Cardiac septum (tissue), 1 donor: ENCODE data around the gene RERE. TPM values are rescaled to one million over a fixed set of nuclear protein-coding genes. Genes with fewer than 3 reads are reported as not detected.

Experiments used
- DNase-seq: peaks from one replicate; pipeline ENCODE4 v3.0.0-alpha.2; 2020; ENCODE audit warnings: low spot score
- intact Hi-C: fragments of 100-400 bp; cut with DNase I; formaldehyde crosslinking; loops from one replicate; pipeline ENCODE4 v1.14.0; 2022
- total RNA-seq: library from RNA; stranded (reverse); fragmentation: NEBNext Ultra II Directional; extraction: Animal tissue kit (Norgen Biotek cat#: 25700); gene quantifications from one replicate; pipeline ENCODE4 v1.2.1, GENCODE V29; 2021
- donor health status: DM: no; HTN: no; CAD: no.

RERE gene
- total RNA-seq, 1 donor from 2014 or later: 102 TPM

DNA sequence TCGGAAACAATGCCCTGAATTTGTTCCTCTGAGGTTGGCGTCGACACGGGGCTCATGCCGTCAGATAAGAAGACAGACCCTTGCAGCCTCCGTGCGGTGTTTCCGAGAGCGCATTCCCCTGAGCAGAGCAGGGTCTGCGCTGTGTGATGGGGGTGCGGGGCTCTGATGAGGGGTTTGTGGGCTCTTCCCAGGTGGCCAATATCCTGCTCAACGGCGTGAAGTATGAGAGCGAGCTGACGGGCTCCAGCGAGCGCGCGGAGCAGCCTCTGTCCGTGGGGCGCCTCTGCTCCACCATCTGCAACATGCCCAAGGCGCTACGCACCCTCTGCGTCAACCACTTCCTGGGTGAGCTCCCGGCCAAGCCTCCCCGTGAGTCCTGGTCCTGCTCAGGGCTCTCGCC, 482.2 kb downstream of the RERE start:
- intact Hi-C loops: no loop called here
- DNase-seq: no peak

DNA sequence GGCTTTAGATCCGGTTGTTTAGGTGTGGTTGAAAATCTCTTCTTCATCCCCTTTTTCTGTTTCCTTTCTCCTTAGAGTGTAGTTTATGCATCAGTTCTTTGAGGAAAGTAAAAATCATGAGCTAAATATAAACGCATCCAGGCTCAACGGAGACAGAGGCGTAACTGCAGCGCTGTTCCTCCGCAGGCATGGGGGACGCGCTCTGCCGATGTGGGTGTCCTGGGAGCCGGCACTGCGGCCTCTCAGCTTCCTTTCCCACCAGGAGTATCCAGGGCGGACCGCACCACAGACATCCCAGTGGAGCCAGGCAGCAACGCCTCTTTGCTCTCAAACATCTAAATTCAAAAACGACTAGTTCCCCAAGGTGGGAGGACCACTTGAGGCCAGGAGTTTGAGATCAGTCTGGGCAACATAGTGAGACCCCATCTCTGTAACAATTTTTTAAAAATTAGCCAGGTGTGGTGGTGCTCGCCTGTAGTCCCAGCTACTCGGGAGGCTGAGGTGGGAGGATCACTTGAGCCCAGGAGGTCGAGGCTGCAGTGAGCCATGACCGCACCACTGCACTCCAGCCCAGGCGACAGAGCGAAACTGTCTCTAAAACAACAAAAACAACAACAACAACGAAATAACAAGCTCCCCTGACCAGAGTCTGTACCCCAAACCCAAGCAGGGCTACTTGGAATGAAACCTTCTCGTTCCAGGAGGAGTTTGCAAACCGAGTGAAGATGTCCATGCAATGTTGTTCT, 483.2 kb downstream of the RERE start:
- intact Hi-C loops: no loop called here
- no peak for DNase-seq

DNA sequence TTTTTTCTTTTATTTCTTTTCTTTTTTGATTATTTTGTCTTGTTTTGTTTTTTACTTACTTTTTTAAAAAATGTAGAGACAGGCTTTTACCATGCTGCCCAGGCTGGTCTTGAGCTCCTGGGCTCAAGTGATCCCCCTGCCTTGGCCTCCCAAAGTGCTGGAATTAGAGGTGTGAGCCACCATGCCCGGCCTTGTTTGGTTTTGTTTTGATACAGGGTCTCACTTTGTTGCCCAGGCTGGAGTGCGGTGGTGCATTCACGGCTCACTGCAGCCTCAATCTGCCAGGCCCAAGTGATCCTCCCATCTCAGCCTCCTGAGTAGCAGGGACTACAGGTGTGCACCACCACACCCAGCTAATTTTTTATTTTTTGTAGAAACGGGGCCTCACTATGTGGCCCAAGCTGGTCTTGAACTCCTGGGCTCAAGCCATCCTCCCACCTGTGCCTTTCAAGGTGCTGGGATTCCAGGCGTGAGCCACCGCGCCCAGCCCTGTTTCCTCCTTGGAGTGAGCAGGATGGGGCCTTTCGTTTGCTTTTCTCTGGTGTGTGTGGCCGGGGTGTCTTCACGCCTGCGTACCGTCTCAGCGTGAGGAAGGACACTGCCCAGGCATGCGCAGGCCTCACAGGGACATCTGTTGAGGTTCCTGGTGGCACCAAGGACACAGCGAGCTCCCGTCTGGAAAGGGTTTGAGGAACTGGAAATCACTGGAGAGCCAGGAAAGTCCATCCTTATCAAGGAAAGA, 484.0 kb downstream of the RERE start:
- intact Hi-C loops: no loop called here
- no peak for DNase-seq

DNA sequence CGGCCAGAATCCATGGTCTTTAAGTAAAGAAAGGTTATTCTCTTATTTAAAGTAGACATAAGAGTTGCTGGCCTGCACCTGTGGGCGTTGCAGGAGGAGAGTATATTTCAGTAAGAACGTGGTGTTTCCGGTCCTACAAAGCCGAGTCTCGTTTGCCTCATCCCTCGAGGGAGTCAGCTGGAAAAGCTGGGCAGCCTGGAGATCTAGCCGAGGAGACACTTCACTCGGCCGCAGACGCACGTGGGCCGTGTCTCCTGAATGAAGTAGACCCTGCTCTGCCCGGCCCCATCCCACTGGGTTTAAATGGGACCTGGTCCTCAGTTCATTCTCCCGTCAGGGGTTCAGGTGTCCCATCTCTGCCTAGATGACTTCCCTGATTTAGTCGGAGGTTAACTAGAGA, 484.6 kb downstream of the RERE start:
- intact Hi-C loops: no loop called here

DNA sequence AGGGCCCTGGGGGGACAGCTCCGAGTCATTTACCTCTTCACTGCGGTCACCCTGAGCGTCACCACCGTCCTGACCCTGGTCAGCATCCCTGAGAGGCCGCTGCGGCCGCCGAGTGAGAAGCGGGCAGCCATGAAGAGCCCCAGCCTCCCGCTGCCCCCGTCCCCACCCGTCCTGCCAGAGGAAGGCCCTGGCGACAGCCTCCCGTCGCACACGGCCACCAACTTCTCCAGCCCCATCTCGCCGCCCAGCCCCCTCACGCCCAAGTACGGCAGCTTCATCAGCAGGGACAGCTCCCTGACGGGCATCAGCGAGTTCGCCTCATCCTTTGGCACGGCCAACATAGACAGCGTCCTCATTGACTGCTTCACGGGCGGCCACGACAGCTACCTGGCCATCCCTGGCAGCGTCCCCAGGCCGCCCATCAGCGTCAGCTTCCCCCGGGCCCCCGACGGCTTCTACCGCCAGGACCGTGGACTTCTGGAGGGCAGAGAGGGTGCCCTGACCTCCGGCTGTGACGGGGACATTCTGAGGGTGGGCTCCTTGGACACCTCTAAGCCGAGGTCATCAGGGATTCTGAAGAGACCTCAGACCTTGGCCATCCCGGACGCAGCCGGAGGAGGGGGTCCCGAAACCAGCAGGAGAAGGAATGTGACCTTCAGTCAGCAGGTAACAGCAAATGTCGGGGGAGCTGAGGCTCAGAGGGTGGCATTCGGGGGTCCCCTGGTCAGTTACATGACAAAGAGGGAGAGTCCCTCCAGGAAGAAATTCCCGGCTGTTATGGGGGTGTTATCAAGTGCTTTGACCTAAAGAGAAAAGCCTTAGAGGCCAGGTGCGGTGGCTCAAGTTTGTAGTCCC, 486.9 kb downstream of the RERE start:
- intact Hi-C loops: no loop called here
- DNase-seq: no peak

More for the DNA sequence above, 484.6 kb downstream of the RERE start:
- DNase-seq: no peak

DNA sequence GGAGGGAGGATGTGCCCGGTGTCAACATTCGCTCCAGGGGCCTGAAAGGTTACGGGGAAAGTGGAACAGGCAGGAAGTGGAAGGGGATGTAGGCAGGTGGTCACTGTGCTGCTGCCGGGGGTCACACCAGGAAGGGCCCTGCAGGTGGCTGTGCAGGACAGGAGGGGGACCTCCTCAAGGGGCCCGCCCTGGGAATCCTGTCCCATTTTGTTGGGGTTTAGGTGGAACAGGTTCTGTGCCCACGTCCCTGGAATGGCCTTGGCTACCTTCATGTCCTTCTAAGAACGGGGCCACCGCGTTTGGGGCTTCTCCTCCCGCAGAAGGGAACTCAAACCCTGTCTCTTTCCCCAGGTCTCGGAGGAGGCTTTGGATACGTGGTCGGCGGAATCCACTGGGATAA, 487.6 kb downstream of the RERE start:
- no peak for DNase-seq
- intact Hi-C loops: no loop called here

DNA sequence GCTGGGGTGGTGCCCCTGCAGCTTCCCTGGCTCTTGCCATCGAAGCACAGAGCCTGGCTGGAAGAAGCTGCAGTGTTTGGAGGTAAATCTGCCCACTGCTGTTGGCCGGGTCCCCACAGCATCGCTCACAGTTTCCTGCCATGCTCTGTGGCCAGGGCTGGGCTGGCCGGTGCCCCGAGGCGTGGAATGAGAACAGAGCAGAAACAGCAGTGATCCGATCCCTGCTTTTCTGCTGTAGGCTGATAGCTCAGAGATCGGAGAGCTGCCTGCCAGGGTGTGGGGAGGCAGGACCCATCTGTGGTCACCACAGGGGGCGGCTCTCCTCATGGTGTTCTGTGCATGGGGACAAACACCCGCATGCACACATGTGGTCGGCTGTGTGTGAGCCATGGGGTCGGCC, 488.0 kb downstream of the RERE start:
- intact Hi-C loops: no loop called here
- DNase-seq: no peak

DNA sequence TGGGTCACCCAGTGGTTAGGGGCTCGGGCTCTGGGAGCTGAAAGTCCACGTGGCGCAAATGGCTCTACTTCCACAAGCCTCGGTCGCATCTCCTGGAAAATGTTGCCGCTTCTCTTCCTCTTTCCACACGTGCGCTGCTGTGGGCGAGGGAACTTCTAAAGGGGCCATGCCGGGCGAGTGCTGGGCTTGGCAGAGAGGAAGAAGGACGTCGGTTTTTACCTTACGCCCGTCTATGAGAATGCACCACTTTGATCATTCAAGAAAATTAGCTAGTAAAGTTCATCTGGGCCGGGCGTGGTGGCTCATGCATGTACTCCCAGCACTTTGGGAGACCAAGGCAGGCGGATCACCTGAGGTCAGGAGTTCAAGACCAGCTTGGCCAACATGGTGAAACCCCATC, 489.2 kb downstream of the RERE start:
- intact Hi-C loops: no loop called here
- no peak for DNase-seq

DNA sequence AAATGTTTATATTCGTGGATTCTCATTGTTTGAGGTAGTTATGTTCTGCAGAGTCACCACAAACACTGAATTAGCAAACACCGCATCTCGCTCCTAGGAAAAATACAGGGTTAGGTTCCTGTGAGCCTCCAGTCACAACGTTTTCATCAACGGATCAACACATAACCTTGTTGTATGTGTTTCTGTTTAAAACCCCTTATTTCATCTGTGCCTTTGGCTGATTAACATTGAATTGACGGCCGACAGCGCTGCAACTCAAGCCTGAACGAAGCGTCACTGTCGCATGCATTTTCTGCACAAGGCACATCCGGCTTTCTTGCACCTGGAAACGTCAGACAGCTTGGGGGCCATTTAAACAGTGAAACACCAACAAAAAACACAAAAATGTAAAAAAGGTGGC, 491.2 kb downstream of the RERE start:
- intact Hi-C loops: no loop called here
- DNase-seq: no peak

DNA sequence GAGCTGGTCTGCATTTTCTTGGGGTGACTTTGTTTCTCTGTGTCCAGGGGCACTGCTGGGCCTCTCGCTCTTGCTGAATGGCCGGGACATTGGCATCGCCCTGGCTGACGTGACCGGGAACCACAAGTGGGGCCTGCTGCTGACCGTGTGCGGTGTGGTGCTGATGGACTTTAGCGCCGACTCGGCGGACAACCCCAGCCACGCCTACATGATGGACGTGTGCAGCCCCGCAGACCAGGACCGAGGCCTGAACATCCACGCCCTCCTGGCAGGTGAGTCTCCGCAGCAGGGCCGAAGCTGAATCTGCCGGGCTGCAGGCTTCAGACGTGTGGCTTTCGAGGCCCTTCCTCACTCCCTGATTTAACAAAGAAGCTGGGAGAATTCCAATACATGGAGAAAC, 491.7 kb downstream of the RERE start:
- DNase-seq: no peak
- intact Hi-C loops: no loop called here

DNA sequence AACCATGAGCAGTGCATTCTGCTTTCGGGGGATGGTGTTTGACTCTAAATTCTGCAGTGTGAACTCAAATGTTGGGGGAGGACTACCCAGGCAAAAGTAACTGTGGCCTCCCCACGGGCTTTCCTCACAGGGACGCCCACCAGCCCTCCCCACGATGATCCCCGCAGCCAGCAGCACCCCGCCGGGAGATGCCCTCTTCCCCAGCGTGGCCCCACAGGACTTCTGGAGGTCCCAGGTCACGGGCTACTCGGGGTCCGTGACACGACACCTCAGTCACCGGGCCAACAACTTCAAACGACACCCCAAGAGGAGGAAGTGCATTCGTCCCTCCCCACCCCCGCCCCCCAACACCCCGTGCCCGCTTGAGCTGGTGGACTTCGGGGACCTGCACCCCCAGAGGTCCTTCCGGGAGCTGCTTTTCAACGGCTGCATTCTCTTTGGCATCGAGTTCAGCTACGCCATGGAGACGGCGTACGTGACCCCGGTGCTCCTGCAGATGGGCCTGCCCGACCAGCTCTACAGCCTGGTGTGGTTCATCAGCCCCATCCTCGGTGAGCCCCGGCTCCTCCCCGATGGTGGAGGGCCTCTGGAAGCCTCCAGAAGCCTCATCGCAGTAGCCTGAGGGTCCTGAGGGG, 493.1 kb downstream of the RERE start:
- intact Hi-C loops: no loop called here
- no peak for DNase-seq

DNA sequence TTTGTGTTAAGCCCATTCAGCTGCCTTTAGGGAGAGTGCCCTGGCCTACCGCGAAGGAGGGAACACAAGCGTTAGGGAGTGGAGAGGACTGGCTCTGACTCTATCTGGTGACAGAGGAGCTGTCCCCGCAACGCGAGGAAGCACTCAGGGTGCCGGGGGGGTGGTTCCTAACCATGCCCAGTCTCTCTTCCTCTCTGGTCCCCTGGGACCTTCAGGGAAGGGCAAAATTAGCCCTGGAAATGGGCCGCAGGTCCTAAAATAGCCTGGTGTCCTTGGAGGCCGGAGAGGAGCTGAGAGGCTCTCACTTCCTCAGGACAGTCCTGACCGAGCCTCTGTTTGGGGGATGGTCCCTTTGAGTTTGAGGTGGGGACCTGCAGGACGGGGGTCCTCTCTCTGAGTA, 493.7 kb downstream of the RERE start:
- no peak for DNase-seq
- intact Hi-C loops: no loop called here

DNA sequence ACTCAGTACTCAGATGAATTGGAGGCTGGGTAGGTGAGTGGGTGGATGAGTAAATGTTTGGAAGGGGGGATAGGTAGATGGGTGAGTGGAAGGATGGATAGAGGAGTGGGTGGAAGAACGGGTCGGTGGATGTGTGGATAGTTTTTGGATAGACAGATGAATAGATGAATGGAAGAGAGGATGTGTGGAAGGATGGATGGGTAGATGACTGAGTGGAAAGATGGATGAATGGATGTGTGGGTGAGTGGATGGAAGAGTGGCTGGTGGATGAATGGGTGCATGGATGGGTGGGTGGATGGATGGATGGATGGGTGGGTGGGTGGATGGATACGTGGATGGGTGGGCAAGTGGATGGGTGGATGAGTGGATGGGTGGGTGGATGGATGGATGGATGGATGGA, 495.8 kb downstream of the RERE start:
- intact Hi-C loops: no loop called here

DNA sequence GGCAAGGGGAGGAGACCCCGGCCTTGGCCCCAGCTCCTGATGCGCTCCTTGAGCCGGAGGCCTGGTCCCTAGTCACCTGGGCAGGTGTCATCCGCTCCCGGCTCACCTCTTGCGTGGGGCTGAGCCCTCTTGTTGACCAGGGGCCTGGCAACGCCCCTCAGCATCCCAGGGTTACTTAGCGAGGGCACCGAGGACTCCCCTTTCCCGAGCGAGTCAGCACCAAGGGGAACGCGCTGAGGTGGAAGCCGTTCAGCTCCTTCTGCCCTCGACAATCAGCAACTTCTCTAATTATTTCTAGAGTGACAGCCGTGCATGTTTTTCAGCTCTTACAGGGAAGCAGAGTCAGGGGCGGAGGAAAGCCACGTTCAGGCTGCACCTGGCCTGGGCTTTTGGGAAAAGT, 499.0 kb downstream of the RERE start:
- no peak for DNase-seq
- intact Hi-C loops: no loop called here

More for the DNA sequence above, 495.8 kb downstream of the RERE start:
- no peak for DNase-seq

DNA sequence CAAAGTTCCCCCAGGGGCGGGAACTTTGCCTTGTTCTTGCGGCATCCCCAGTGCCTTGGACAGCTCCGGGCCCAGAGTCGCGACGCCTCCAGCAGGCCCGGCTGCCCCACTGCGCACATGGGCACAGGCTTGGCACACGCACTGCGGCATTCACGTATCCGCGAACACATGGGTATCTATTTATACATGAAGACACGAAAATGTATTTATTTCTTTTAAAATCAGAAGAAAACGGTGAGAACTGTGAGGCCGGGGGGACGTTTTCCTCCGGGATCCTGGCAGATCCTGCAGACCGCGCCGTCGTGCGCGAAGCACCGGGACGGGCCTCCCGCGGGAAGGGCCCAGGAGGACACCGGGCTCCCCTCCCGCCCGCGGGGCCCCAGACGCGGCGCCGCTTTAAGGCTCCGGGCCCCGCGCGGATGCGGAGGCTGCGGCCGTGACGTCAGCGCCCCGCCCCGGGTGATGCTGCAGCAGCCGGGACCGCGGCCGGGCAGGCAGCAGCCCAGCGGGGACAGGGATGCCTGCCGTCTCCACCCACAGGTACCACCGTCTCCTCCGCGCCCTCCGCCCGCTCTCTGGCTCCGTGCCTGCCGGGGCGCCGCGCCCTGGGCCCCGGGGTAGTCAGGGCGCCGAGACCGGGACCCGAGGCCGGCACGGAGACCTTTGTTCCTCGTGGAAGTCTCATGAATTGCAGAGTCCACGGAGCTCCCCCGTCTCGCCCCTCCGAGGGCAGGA, 499.6 kb downstream of the RERE start, which contains the start of gene SLC45A1:
TSS of gene SLC45A1 (plus strand) at position 468 of the 735 bp plus-strand sequence. CDS start 6,216 bp downstream, outside the sequence.
- peak; percentile 90 for DNase-seq
- intact Hi-C loops: loop anchor here (1.0 kb wide), 1 partner anchor 292 kb away; the partner anchor contains the start of gene ERRFI1

DNA sequence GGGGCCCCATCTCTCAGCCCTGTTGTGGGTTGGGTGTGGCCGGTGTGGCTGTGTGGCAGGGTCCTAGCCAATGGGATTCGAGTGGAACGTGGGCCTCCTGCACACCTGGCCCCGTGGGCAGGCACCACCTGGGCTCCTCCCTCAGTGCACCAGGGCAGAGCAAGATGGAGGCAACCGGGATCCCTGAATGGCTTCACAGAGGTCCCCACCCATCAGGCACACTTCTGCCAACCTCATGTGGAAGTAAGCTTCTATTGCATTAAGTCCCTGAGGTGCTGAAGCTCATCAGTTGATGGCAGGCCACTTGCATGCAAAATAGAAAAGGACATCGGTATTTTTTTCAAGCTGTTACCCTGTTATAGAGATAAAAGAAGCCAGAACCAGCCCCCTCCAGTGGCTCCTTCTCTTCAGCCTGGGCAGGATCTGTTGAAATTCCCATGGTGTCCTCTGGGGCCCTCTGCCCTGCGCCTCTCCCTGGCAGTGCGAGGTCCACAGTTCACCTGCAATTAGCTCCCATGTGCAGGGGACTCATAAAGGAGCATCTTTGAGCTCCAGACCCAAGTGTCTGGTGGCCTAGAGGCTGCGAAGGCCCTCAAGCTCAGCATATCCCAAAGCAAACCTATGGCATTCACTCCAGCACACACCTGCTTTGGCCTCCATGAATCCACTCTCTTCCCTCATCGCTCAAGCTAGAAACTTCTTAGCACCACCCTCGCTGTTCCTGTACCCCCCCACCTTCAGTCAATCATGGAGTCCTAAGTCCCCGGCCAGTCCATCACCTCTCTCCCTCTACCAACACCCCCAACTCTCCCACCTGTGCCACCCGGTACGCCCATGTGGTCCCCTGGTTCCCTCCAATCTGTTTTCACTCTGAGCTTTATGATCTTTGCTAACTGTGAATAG, 501.6 kb downstream of the RERE start:
- intact Hi-C loops: loop anchor here (2.0 kb wide), 2 partner anchors 281 to 333 kb away; no protein-coding TSS in a partner anchor
- DNase-seq: no peak

DNA sequence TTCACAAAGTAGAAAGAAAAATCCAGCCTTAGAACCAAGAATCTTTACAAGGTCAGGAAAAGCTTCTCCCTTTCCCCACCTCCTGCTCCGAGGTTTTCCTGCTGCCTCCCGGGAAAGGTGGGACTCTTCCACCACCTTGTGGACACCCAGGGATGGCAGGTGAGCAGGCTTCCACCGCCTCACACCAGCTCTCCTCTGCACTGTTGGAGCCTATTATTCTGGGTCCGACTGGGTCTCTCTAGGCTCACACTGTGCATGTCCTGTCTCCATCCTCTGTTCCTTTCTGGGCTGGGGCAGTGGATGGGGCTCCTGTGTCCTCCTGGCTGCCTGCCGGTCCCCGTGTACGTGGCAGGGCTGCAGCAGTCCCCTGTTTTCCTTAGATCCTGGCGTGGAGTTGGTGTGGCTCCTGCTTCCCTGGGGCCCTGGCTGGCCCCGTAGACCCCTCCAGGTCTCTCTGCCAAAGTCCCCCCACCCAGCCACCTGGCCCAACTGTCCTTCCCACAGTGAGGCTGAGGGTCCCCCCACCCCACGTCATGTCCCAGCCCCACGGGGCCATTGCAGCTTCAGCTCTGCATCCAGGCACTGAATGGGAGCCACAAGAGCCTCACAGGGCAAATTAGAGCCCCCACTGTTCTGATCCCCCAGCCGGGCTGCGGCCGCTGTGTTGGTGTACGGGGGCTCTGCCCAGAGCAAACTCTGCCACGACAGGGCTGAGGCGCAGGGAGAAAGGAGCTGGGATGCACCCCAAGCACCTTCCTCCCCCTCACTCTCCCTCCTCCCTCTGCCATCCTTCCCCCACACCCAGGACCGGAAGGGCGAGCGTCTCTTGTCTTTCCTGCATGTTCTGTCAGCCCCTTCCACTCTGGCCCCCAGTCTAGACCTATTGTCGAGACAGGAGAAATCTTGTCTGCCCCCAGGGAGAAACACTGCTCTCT, 502.8 kb downstream of the RERE start:
- intact Hi-C loops: loop anchor here (2.0 kb wide), 2 partner anchors 280 to 332 kb away; no protein-coding TSS in a partner anchor
- no peak for DNase-seq
